GM12891 (cell line): Measurements from ENCODE around the gene FKBP9.
"Not testable (repeated sequence)": the region's sequence is repeated elsewhere in the genome, so short reads cannot be mapped to it uniquely, and the experiment has no call there.

Experiments used
- DNase-seq: peaks from one replicate; pipeline ENCODE4 v3.0.0; 2011; ENCODE audit warnings: low spot score; ENCODE audit not compliant: insufficient read length
- FAIRE-seq: peaks from 2 replicates; lab custom pipeline; 2011; peaks lifted over from hg19 to GRCh38; lab: Jason Lieb, UNC
- PAX5 ChIP-seq: IDR thresholded peaks from 2 replicates; pipeline ENCODE4 v1.6.1; 2011; ENCODE audit warnings: low read length, moderate library complexity, mild to moderate bottlenecking; ENCODE audit not compliant: insufficient read depth, severe bottlenecking
- POLR2A ChIP-seq: IDR thresholded peaks from 2 replicates; pipeline ENCODE4 v1.6.1; 2011; ENCODE audit warnings: low read depth, low read length, control low read depth
- POLR2AphosphoS5 ChIP-seq: IDR thresholded peaks from 2 replicates; pipeline ENCODE4 v1.6.1; 2011; ENCODE audit warnings: low read depth, low read length, control low read depth
- POU2F2 ChIP-seq: IDR thresholded peaks from 2 replicates; pipeline ENCODE4 v1.6.1; 2011; ENCODE audit warnings: low read depth, mild to moderate bottlenecking, control low read depth, low read length, moderate library complexity
- SPI1 ChIP-seq: IDR thresholded peaks from 2 replicates; pipeline ENCODE4 v1.6.1; 2011; ENCODE audit warnings: low read depth, low read length, control low read depth
- TAF1 ChIP-seq: IDR thresholded peaks from 2 replicates; pipeline ENCODE4 v1.6.1; 2011; ENCODE audit warnings: low read depth, low read length, control low read depth

The FKBP9 gene

DNA sequence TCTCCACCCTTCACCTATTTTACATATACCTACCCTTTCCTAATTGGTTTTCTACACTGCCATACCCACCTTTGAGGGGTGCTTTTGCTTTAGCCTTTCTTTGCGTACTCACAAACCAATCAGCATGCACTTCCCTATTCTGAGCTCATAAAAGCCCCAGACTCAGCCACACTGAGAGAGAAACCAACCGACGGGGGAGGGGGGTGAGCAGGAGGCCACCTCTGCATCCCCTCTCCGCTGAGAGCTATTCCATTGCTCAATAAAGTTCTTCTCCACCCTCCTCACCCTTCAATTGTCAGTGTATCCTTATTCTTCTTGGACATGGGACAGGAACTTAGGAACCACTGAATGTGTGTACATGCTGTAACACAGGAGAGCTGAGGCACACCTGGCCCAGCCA is 9.0 kb upstream of the FKBP9 start:
- no peak for FAIRE-seq
- DNase-seq = no peak
- no peak for TF ChIP-seq POLR2A
- no peak for TF ChIP-seq POLR2AphosphoS5
- TF ChIP-seq SPI1 = peak; percentile 51

DNA sequence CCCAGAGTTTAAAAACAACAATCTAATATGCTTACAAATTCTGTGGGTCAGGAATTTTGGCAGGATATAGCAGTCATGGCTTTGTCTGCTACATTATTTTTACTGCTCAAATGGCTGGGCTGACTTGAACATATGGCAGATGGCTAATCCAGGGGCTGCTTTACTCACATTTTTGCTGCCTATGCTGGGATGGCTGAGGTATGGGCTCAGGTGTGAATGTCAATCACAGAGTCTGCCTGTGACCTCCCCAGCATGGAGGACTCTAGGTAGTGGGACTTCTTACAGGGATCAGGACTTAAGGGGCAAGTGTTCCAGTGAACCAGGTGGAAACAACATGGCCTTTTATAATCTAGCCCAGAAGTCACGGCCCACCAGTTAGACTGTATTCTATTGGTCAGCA is 4.4 kb upstream of the FKBP9 start:
- FAIRE-seq (no peak), DNase-seq (no peak)
- TF ChIP-seq POLR2AphosphoS5 (no peak), TAF1 (no peak), SPI1 (no peak), POU2F2 (no peak), POLR2A (no peak), PAX5 (no peak)

DNA sequence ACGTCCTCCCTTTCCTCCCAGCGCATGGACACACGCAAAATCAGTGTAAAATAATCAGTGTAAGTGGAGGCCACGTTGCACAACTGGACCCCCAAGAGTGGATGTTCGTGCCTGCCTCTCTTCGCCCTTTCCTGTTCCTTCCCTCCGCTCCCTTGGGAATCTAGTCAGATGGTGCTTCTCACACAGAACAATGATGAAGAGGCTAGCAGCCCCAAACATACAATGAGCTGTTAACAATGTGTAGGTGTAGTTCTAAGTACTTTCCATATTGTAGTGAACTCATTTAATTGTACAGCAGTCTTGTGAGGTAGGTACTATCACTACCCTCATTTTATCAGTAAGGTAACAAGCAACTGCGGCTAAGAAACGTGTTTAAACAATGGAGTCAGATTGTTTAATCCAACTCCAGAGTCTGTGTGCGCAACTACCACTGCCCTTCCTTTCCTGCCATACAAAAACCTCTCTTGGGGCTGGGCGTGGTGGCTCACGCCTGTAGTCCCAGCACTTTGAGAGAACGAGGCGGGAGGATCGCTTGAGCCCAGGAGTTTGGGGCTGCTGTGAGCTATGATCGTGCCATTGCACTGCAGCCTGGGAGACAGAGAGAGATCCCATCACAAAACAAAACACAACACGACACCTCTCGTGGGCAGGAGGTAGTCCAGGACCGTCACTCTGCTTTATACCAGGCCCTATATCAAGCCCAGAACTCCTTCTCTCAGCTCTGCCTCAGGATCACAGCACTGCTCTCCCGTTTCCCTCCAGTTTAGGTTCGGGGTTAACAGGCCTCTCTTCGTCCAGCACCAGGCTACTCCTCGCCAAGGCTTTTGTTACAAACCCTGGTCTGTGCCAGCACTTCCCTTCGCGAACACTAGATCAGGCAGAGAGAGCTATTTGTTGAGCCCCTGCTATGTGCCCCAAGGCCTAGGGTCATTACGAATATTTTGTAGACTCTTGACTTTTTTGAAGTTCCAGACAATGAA is 1.1 kb downstream of the FKBP9 start:
- FAIRE-seq (no peak), DNase-seq (no peak)
- TF ChIP-seq TAF1 = no peak
- no peak for TF ChIP-seq PAX5
- no peak for TF ChIP-seq POU2F2
- TF ChIP-seq POLR2A = no peak
- TF ChIP-seq POLR2AphosphoS5 = no peak
- TF ChIP-seq SPI1 = no peak

DNA sequence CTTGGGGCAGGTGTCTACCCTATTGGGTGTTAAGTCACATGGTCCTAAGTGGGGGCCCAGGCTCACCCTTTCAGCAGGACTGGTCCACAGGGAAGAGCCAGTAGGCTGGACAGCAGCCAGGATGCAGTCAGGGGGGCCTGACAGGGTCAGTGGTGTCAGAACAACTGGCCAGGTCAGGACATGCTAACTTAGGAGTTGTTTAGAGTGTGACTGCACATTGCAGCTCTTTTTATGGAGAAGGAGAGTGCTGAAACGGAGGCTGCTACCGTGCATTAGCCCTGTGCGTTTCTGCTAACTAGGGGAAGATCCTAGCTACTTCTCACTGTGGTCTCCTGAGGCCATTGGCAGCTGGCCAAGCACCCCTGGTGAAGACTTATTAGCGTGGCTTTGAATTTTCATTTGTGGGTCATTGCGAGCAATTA is 6.7 kb downstream of the FKBP9 start:
- not testable (repeated sequence) for FAIRE-seq, DNase-seq

DNA sequence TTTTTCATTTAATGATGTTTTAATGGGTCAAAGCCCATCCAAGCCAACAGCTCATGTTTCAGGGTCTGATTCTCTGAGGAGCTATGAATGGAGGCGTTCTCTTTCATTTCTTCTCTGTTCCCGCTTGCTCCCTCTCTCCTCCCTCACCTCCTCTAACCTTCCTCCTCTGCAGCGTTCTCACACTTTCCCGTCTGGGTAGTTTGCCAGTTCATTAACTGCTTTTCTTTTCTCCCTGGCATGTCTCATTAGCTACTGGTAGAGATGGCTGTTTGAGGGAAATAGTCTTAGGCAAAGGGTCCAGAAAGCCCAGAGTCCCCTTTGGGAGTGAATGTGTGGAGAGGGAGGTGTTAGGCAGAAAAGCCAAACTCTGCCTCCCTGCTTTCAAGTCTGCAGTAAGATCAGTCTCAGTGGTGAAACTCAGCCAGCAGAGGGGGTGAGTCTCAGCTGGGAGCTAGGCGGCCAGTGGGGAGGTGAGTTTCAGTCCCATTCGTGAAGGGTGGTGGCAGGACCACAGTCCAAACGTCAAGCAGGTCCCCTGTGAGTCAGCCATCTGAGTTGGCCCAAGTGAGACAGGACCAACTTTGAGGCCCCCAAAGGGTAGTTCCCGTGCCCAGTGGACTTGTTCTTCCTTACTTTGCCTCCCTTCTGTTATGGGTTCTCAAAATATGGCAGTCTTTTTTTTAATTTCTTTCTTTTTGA is 7.4 kb downstream of the FKBP9 start:
- DNase-seq = not testable (repeated sequence)
- peak; percentile 99 for FAIRE-seq

DNA sequence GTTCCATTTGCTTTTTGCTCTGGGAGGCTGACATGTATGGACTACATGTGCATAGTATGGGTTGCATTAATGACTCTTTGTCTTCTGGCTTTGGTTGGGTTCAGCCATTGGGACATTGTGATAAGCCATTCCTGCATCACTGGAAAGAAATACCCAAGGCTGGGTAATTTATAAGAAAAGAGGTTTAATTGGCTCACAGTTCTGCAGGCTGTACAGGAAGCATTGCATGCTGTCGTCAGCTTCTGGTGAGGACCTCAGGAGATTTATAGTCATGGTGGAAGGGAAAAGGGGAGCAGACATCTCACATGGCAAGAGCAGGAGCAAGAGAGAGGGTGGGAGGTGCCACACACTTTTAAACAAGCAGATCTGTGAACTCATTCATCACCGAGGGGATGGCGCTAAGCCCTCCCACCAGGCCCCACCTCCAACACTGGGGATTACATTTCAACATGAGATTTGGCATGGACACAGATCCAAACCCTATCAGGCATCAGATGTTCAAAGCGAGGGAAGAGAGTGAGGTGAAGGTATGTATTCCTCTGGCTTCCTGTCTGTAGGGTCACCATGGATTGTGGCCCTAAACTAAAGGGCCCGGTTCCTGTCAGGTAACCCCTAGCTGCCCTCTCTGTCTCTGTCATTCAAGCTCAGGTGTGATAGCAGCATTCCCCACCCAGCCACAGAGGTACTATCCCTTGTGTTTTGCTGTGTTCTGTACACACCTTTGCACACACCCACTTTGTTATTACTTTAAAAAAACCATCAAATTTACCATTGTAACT is 9.4 kb downstream of the FKBP9 start:
- not testable (repeated sequence) for FAIRE-seq, DNase-seq

DNA sequence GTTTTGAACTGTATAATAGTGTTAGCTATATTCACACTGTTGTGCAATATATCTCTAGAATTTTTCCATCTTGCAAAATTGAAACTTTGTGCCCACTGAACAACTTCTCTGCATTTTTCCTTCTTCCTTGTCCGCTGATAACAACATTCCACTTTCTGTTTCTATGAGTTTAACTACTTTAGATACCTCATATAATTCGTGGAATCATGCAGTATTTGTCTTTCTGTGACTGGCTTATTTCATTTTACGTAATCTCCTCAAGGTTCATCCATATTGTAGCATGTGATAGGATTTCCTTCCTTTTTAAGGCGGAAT is 10.0 kb downstream of the FKBP9 start:
- FAIRE-seq, DNase-seq: not testable (repeated sequence)

DNA sequence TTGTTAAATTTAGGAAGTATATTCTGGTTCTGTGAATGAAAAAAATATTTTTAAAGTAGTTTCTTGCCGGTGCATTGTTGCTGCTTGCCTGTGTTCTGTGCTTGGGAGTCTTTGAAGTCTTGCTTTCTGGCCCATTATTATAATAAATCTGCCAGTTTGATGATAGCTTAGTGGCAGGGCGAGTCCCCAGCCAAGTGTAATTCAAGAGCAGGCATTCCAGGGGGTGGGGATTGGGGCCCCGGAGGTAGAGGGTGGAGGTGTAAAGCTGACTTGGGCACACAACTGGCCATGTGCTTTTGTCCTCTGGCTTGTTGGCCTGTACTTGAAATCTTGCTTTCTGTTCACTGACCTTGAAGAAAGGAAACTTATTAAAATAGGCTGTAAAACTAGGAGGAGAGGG is 14.7 kb downstream of the FKBP9 start:
- FAIRE-seq, DNase-seq: not testable (repeated sequence)

DNA sequence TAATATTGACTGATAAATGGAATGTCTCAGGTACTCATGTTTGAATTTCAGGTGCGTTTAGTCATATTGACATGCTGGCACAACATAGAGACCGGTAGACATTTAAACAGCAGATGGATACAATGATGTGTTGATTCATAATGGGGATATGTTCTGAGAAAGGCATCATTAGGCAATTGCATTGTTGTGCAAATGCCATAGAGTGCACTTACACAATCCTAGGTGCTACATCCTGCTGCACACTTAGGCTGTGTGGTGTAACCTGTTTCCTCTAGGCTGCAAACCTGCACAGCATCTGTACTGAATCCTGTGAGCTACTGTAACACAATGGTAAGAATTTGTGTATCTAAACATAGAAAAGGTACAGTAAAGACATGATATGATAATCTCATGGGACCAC is 19.9 kb downstream of the FKBP9 start:
- not testable (repeated sequence) for FAIRE-seq, DNase-seq

DNA sequence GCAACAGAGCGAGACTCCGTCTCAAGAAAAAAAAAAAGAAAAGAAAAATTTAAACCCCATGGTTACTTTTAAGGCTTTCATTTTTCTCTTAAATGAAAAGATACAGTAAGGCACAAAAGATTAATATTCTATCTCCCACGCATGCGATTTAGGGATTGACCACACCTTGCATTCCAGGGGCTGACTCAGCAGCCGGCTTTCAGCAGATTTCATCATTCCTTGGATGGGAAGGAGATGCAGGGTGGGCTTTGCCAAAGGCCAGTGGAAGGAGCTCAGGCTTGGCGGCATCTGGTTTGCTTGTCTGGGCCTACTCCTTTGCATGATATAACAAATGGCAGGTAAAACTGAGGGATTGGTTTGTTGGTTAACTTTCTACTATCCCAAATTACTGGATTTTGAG is 22.0 kb downstream of the FKBP9 start:
- not testable (repeated sequence) for FAIRE-seq, DNase-seq

DNA sequence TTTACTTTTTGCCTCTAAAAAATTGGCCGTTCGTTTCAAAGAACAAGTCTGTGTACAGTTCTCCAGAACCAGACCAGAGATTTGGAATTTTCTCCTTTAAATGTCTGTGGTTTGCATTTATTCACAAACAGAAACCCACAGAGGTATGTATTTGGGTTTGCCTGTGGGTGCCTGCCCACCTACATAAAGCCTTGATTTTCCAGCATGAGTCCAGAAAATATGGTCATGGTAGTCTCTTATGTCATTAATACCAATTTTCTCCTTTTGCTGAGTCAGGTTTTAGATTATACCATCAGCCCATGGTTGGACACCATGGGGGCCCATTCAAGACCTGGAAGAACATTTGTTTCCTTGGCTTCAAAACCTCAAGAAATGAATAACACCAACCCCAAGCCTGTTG is 22.7 kb downstream of the FKBP9 start:
- DNase-seq, FAIRE-seq: not testable (repeated sequence)

DNA sequence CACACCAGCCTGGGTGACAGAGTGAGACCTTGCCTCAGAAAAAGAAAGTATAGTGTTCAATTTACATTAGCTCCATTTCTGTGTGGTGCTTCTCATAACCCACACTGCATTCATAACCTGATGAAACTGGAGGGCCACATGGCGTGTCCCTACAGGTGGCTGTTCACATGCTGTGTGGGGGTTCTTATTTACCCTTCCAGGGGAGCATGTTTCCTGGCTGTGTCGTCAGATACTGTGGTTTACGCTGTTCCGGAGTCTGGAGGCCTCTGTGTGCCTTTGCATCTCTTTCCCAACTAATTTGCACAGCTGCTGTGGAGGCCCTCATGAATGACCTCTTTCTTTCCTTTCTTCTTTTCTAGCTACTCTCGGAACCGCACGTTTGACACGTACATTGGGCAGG is 30.9 kb downstream of the FKBP9 start:
- peak; percentile 16 for FAIRE-seq
- DNase-seq = not testable (repeated sequence)

DNA sequence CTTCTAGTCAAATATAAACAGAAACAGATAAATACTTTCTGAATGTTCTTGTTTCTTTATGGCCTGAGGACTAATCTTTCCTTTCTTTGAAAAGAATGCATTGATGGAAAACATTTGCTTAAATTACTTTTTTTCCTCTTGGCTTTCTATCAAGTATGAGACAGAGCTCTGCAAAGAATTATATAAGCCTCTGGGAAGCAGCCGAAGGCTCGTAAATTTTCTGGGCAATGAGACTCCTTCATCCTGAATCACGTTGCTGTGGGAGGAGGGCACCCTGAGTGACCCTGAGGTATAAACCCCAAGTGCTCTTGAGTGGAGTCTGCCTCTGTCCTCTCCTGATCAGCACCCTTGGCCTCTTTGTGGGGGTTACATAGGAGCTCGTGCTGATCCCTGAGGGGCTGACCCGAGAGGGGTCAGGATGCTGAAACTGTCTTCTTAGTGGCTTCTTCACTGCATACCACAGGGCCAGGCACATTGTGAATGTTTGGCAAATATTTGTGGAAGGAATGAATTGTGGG is 33.9 kb downstream of the FKBP9 start:
- not testable (repeated sequence) for FAIRE-seq, DNase-seq

DNA sequence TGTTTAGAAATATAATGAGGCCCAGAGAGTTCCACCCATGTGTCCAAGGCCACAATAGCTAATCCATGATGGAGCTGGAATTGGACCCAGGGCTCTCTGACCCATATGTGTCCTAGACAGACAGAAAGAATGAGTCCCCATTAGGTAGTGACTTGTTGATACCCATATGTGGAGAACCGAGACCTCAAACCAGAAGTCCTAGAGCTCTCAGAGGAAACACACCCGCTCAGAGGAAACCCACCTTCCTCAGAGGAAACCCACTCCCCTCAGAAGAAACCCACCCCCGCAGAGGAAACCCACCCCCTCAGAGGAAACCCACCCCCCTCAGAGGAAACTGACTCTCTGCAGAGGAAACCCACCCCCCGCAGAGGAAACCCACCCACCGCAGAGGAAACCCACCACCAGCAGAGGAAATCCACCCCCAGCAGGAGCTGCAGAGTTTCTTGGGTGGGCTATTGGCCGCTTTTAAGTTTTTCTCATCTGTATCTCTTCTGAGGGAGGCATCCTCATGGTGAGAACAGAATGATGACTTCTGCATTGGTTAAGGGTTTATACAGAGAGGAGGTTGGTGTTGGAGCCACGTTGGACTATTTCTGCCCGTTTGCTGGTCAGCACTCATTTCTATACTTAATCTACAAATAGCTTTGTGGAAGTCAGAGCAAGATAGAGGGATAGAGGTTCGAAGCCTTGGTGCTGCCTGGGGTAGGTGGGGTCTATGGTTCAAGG is 34.9 kb downstream of the FKBP9 start:
- FAIRE-seq, DNase-seq: not testable (repeated sequence)

DNA sequence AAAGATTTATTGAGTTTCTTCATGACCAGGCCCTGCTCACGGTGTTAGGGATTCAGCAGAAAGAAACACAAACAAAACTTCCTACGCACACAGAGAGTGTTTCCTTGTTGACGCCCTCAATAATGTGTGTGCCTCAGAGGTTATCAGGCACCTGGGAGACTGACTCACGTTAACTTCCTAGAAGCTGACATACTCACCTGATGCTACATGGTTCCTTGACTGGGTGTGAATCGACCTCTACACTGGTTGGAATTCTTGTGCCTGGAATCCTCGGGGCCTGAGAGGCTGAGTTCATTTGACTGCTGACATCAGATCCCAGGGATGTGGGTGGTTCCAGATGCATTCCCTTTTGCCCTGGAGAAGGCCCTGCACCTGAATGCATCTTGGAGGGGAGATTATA is 35.5 kb downstream of the FKBP9 start:
- DNase-seq = not testable (repeated sequence)
- peak; percentile 33 for FAIRE-seq

DNA sequence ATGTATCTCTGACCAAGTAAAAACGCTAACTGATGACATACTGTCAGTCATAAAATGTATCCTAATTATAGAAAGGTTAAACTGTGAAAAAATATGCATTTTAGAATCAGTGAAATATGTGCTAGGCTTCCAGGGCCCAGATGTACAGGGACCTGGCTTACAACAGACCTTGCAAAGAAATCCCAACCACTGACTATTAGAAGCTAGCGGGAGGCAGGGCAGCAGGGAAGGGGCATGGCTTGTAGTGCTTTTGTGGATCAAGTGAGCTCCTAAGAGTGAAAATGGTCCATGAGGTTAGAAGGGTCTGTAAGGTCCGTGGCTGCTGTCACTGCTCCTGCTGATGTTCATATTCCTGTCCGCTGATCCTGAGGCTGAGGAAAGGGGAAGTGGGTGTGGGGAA is 40.7 kb downstream of the FKBP9 start:
- FAIRE-seq = peak; percentile 13
- not testable (repeated sequence) for DNase-seq
